HepG2 (cell line): ENCODE data around the gene SNRPD3. TPM values are rescaled to one million over a fixed set of nuclear protein-coding genes. Genes with fewer than 3 reads are reported as not detected.

Experiments
- ARNTL ChIP-seq: sonication (generic); formaldehyde crosslinking; IDR thresholded peaks from 2 replicates; pipeline ENCODE4 v1.4.0; 2020; ENCODE audit warnings: mild to moderate bottlenecking, missing genetic modification reagents
- ELF1 ChIP-seq: sonication (generic); formaldehyde crosslinking; IDR thresholded peaks from 2 replicates; pipeline ENCODE4 v1.4.0; 2020; ENCODE audit warnings: missing genetic modification reagents
- ERF ChIP-seq: IDR thresholded peaks from 2 replicates; pipeline ENCODE4 v1.6.1; 2018; ENCODE audit warnings: missing biosample characterization, missing genetic modification reagents
- GATAD2A ChIP-seq: IDR thresholded peaks from 2 replicates; pipeline ENCODE4 v1.6.1; 2016
- HMG20A ChIP-seq: IDR thresholded peaks from 2 replicates; pipeline ENCODE4 v1.6.1; 2016; ENCODE audit warnings: borderline replicate concordance
- HMG20B ChIP-seq: conservative IDR thresholded peaks from 2 replicates; pipeline ENCODE4 v1.6.1; 2016; ENCODE audit warnings: missing genetic modification reagents, missing compliant biosample characterization
- KIAA2018 ChIP-seq: sonication (generic); formaldehyde crosslinking; IDR thresholded peaks from 2 replicates; pipeline ENCODE4 v1.5.0; 2020; ENCODE audit warnings: mild to moderate bottlenecking, missing genetic modification reagents, borderline replicate concordance
- LCORL ChIP-seq, 2 experiments: fragments of 450-650 bp in 1 of 2; sonication (generic) in 1 of 2; formaldehyde crosslinking in 1 of 2; IDR thresholded peaks; 2 replicates each; pipeline versions ENCODE4 v1.5.0 to v1.6.1; 2017 to 2020; ENCODE audit warnings: antibody characterized with exemption in 1 of 2, missing genetic modification reagents in 1 of 2
- MED13 ChIP-seq: sonication (generic); formaldehyde crosslinking; IDR thresholded peaks from 2 replicates; pipeline ENCODE4 v1.5.0; 2020; ENCODE audit warnings: missing genetic modification reagents
- MEIS1 ChIP-seq: sonication (generic); formaldehyde crosslinking; IDR thresholded peaks from 2 replicates; pipeline ENCODE4 v1.9.0; 2021; ENCODE audit warnings: mild to moderate bottlenecking, missing genetic modification reagents, moderate library complexity, borderline replicate concordance
- MXD1 ChIP-seq: sonication (generic); formaldehyde crosslinking; IDR thresholded peaks from 2 replicates; pipeline ENCODE4 v1.4.0; 2020; ENCODE audit warnings: mild to moderate bottlenecking, missing genetic modification reagents
- MXI1 ChIP-seq: IDR thresholded peaks from 3 replicates; pipeline ENCODE4 v1.6.1; 2012; ENCODE audit warnings: low read depth, low read length, inconsistent platforms, borderline replicate concordance
- NCOA2 ChIP-seq: sonication (generic); formaldehyde crosslinking; IDR thresholded peaks from 2 replicates; pipeline ENCODE4 v1.8.0; 2022; ENCODE audit warnings: inconsistent platforms
- ONECUT2 ChIP-seq: sonication (generic); formaldehyde crosslinking; IDR thresholded peaks from 2 replicates; pipeline ENCODE4 v1.4.0; 2020; ENCODE audit warnings: missing genetic modification reagents
- POLR2G ChIP-seq: fragments of 200-400 bp; formaldehyde crosslinking; IDR thresholded peaks from 2 replicates; pipeline ENCODE4 v1.6.1; 2018; ENCODE audit warnings: mild to moderate bottlenecking, low read depth, low read length, moderate library complexity
- SIX4 ChIP-seq: sonication (generic); formaldehyde crosslinking; IDR thresholded peaks from 2 replicates; pipeline ENCODE4 v1.4.0; 2020; ENCODE audit warnings: missing genetic modification reagents
- SMAD1 ChIP-seq: sonication (generic); formaldehyde crosslinking; IDR thresholded peaks from 2 replicates; pipeline ENCODE4 v1.4.0; 2020; ENCODE audit warnings: missing genetic modification reagents, low read depth, mild to moderate bottlenecking, borderline replicate concordance
- SNAPC2 ChIP-seq: sonication (generic); formaldehyde crosslinking; IDR thresholded peaks from 2 replicates; pipeline ENCODE4 v1.8.1; 2022; ENCODE audit warnings: mild to moderate bottlenecking, missing genetic modification reagents
- THAP7 ChIP-seq: sonication (generic); formaldehyde crosslinking; IDR thresholded peaks from 2 replicates; pipeline ENCODE4 v1.8.1; 2023; ENCODE audit warnings: mild to moderate bottlenecking, missing genetic modification reagents
- TP53 ChIP-seq: sonication (generic); formaldehyde crosslinking; conservative IDR thresholded peaks from 2 replicates; pipeline ENCODE4 v1.4.0; 2020; ENCODE audit warnings: missing genetic modification reagents
- ZNF496 ChIP-seq: sonication (generic); formaldehyde crosslinking; IDR thresholded peaks from 2 replicates; pipeline ENCODE4 v1.8.1; 2023; ENCODE audit warnings: mild to moderate bottlenecking, moderate library complexity, missing genetic modification reagents; ENCODE audit not compliant: insufficient replicate concordance
- ZNF569 ChIP-seq: sonication (generic); formaldehyde crosslinking; IDR thresholded peaks from 2 replicates; pipeline ENCODE4 v1.5.0; 2020; ENCODE audit warnings: mild to moderate bottlenecking, missing genetic modification reagents, moderate library complexity, borderline replicate concordance
- ZNF619 ChIP-seq: sonication (generic); formaldehyde crosslinking; IDR thresholded peaks from 2 replicates; pipeline ENCODE4 v1.4.0; 2020; ENCODE audit warnings: mild to moderate bottlenecking, missing genetic modification reagents
- polyA plus RNA-seq, 8 experiments: library from polyadenylated mRNA; depleted of rRNA in 3 of 8; stranded (reverse) in 7 of 8; unstranded in 1 of 8; fragments of >200 nt; fragmentation: Illumina TruSeq in 4 of 8; extraction: Trizol in 4 of 8; gene quantifications; 2 replicates each; pipeline versions ENCODE4 v1.2.1 to v1.2.3, GENCODE V29; 2011 to 2016; ENCODE audit warnings: low read depth in 4 of 8, missing spikeins in 1 of 8, mixed read lengths in 1 of 8; ENCODE audit not compliant: insufficient read depth in 1 of 8
- total RNA-seq, 5 experiments: library from RNA; depleted of rRNA; stranded (reverse); fragments of >200 nt; fragmentation: Illumina TruSeq; extraction: Trizol; gene quantifications; 2 replicates each; pipeline ENCODE4 v1.2.3, GENCODE V29; 2016; ENCODE audit warnings: low read depth in 1 of 5

Gene SNRPD3
- total and polyA plus RNA-seq, 2 of the 13 experiments (the other 11 are each of a cell fraction or from before 2014, with no cell fraction given), result 110 to 209 TPM

GRCh38 chr22:24506802-24507438 lies 48.9 kb upstream of the SNRPD3 start (continued):
- no peak for TF ChIP-seq KIAA2018
- TF ChIP-seq POLR2G, result 0 out of 2 replicates have a peak, but pooled peaks have one; percentile 45
- no peak for TF ChIP-seq SIX4 (CRISPR knock-in tag)
- no peak for TF ChIP-seq ARNTL (CRISPR knock-in tag)
- TF ChIP-seq MEIS1 (CRISPR knock-in tag), result no peak
- peak; percentile 8; the same call in 1 of the 3 replicates for TF ChIP-seq MXI1
- TF ChIP-seq ONECUT2 (CRISPR knock-in tag), result no peak
- no peak for TF ChIP-seq SNAPC2 (CRISPR knock-in tag)
- no peak for TF ChIP-seq HMG20B (CRISPR knock-in tag)
- TF ChIP-seq ELF1, result peak; percentile 51
- peak; percentile 93 for TF ChIP-seq GATAD2A
- no peak for TF ChIP-seq LCORL (IDR thresholded peaks at IDR 0.05)
- TF ChIP-seq LCORL (CRISPR knock-in tag; IDR thresholded peaks at IDR 0.05), result peak; percentile 82; the same call in 1 of the 2 replicates
- TF ChIP-seq MXD1 (CRISPR knock-in tag), result no peak
- peak; percentile 62; the same call in 1 of the 2 replicates for TF ChIP-seq MED13 (CRISPR knock-in tag)
- no peak for TF ChIP-seq HMG20A
- TF ChIP-seq TP53, result no peak
- no peak for TF ChIP-seq ZNF496 (CRISPR knock-in tag)
- no peak for TF ChIP-seq NCOA2 (CRISPR knock-in tag)
- no peak for TF ChIP-seq SMAD1 (CRISPR knock-in tag)
- no peak for TF ChIP-seq ZNF619
- no peak for TF ChIP-seq THAP7 (CRISPR knock-in tag)
- TF ChIP-seq ERF (CRISPR knock-in tag), result peak; percentile 59; the same call in 1 of the 2 replicates
- TF ChIP-seq ZNF569, result no peak
